ENCODE measurements around the gene WDR5B. TPM values are rescaled to one million over a fixed set of nuclear protein-coding genes. Genes with fewer than 3 reads are reported as not detected.

The WDR5B gene
- total RNA-seq, 1 experiment from 2014 or later = 3.4 TPM

DNA sequence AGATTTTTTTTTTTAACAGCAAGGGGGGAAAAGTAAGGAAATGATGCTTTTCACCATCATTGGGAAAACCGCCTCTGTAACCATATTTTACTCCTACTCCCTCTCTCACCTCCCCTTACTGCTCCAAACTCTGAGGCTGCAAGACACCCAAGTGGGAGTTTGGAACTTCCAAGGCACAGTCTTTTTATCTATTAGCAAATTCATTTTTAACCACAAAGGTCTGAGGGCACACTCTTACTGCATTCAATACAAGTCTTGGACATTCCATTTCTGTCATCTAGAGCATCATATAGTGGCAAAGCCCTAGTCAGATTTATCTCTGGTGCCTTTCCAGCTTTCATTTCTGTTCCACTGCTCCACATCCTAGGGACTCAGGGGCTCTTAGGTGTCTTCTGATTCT, 18.7 kb downstream of the WDR5B start:
- BruUV-seq (replicated peaks) = no TSS peak
- intact Hi-C loops (cut with micrococcal nuclease) = loop anchor here (5.0 kb wide), 1 partner anchor 860 kb away; no protein-coding TSS in a partner anchor
- POLR2A ChIA-PET = no interaction called here

More for the DNA sequence above, 18.7 kb downstream of the WDR5B start:
- Histone ChIP-seq H3K4me1 (ENCODE audit: control insufficient read depth in 1 of 2, insufficient read depth in 2 of 2, low read length in 2 of 2) (peaks cover 0 to 4% of the 10 kb centered on the region in 2 experiments; a peak in 1 of 4 replicates), H3K9ac (ENCODE audit: low read length) (no peak overlapping the region), H3K4me3 (replicated peaks in 1 of 2; ENCODE audit: low read depth in 1 of 2, low read length in 2 of 2) (no peak overlapping the region), H3K9me2 (ENCODE audit: insufficient read depth) (no peaks in the 10 kb centered on the region), H3K27ac (ENCODE audit: low read depth, low read length) (no peak overlapping the region), H4K20me1 (ENCODE audit: insufficient read depth) (no peaks in the 10 kb centered on the region; the same call in 1 of the 2 replicates), H3K79me2 (ENCODE audit: insufficient read depth, low read length) (peaks cover 32% of the 10 kb centered on the region), H3K27me3 (ENCODE audit: insufficient read depth, low read length) (no peaks in the 10 kb centered on the region), H2AFZ (ENCODE audit: low read depth, low read length, poor library complexity, severe bottlenecking) (no peak overlapping the region), H3K4me2 (ENCODE audit: low read length) (no peak overlapping the region), H3K36me3 (ENCODE audit: control insufficient read depth in 1 of 2, insufficient read depth in 2 of 2, low read length in 2 of 2) (peaks cover 0 to 12% of the 10 kb centered on the region in 2 experiments; a peak in 3 of 4 replicates), H3K9me3 (ENCODE audit: control insufficient read depth in 1 of 2, insufficient read depth in 1 of 2, low read depth in 1 of 2, low read length in 2 of 2) (no peaks in the 10 kb centered on the region)
- no peak for ATAC-seq
- DNase-seq (ENCODE audit: low read depth, low spot score) = no peak
- RAD21 ChIA-PET (ENCODE audit: low non-redundant PET in 1 of 2, low total read pairs in 2 of 2, uncharacterized antibody in 2 of 2, unreplicated experiment in 2 of 2) = no interaction called here
- no peak for TF ChIP-seq CEBPB (IDR thresholded peaks at IDR 0.05; ENCODE audit: low read depth)
- TF ChIP-seq, protein P1, sequence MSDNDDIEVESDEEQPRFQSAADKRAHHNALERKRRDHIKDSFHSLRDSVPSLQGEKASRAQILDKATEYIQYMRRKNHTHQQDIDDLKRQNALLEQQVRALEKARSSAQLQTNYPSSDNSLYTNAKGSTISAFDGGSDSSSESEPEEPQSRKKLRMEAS (IDR thresholded peaks at IDR 0.05) = no peak
- TF ChIP-seq SP1 (IDR thresholded peaks at IDR 0.05; ENCODE audit: low read depth) = no peak
- TF ChIP-seq CBX3 (IDR thresholded peaks at IDR 0.05; ENCODE audit: low read depth) = no peak
- TF ChIP-seq EZH2phosphoT487 (IDR thresholded peaks at IDR 0.05; ENCODE audit: borderline replicate concordance) = no peak
- no peak for TF ChIP-seq POLR2AphosphoS5 (IDR thresholded peaks at IDR 0.05; ENCODE audit: low read depth, low read length)
- no peak for TF ChIP-seq FOSL1 (IDR thresholded peaks at IDR 0.05; ENCODE audit: low read depth)
- no peak for TF ChIP-seq SIN3A (IDR thresholded peaks at IDR 0.05; ENCODE audit: low read depth)
- no peak for TF ChIP-seq ZNF274 (IDR thresholded peaks at IDR 0.05; ENCODE audit: low read depth, low read length)
- no peak for TF ChIP-seq SRF (IDR thresholded peaks at IDR 0.05; ENCODE audit: low read depth)
- TF ChIP-seq, protein P2, sequence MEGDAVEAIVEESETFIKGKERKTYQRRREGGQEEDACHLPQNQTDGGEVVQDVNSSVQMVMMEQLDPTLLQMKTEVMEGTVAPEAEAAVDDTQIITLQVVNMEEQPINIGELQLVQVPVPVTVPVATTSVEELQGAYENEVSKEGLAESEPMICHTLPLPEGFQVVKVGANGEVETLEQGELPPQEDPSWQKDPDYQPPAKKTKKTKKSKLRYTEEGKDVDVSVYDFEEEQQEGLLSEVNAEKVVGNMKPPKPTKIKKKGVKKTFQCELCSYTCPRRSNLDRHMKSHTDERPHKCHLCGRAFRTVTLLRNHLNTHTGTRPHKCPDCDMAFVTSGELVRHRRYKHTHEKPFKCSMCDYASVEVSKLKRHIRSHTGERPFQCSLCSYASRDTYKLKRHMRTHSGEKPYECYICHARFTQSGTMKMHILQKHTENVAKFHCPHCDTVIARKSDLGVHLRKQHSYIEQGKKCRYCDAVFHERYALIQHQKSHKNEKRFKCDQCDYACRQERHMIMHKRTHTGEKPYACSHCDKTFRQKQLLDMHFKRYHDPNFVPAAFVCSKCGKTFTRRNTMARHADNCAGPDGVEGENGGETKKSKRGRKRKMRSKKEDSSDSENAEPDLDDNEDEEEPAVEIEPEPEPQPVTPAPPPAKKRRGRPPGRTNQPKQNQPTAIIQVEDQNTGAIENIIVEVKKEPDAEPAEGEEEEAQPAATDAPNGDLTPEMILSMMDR (IDR thresholded peaks at IDR 0.05 in 2 of 3, conservative IDR thresholded peaks at IDR 0.05 in 1 of 3; ENCODE audit: borderline replicate concordance in 1 of 3, insufficient read depth in 1 of 3, low read depth in 2 of 3, low read length in 2 of 3) = no peak
- no peak for TF ChIP-seq POLR2A (IDR thresholded peaks at IDR 0.05; ENCODE audit: borderline replicate concordance, extremely low read depth, insufficient read depth, insufficient read length)
- no peak for TF ChIP-seq TCF7L2 (IDR thresholded peaks at IDR 0.05; ENCODE audit: borderline replicate concordance, extremely low read depth, insufficient read depth, insufficient read length)
- TF ChIP-seq ELF1 (IDR thresholded peaks at IDR 0.05; ENCODE audit: borderline replicate concordance, low read depth) = no peak
- no peak for TF ChIP-seq EGR1 (IDR thresholded peaks at IDR 0.05; ENCODE audit: low read depth)
- TF ChIP-seq, protein P3, sequence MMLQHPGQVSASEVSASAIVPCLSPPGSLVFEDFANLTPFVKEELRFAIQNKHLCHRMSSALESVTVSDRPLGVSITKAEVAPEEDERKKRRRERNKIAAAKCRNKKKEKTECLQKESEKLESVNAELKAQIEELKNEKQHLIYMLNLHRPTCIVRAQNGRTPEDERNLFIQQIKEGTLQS (IDR thresholded peaks at IDR 0.05) = no peak
- no peak for TF ChIP-seq EZH2 (IDR thresholded peaks at IDR 0.05)
- TF ChIP-seq ZFX (IDR thresholded peaks at IDR 0.05) = no peak
- no peak for TF ChIP-seq JUND (IDR thresholded peaks at IDR 0.05)
- no peak for TF ChIP-seq YY1 (IDR thresholded peaks at IDR 0.05; ENCODE audit: extremely low read depth, insufficient replicate concordance, low read depth, low read length)
- CTCF ChIA-PET = no interaction called here
